Thyroid gland (tissue), 4 donors: ENCODE measurements around the gene NFIA. TPM values are rescaled to one million over a fixed set of nuclear protein-coding genes. Genes with fewer than 3 reads are reported as not detected.

Source experiments
- DNase-seq, 2 donors: peaks; one replicate each; pipeline ENCODE4 v3.0.0-alpha.2; 2019
- H3K27ac ChIP-seq, 3 donors: fragments of 200-600 bp; sonication (generic); 1 replicate in 2 of 3; 2 replicates in 1 of 3; pipeline ENCODE4 v1.5.1; 2016 to 2019; ENCODE audit warnings: mild to moderate bottlenecking in 1 of 3, moderate library complexity in 1 of 3
- H3K27me3 ChIP-seq: fragments of 200-600 bp; sonication (generic); one replicate; pipeline ENCODE4 v1.5.1; 2019
- H3K36me3 ChIP-seq, 2 donors: fragments of 200-600 bp; sonication (generic); one replicate each; pipeline ENCODE4 v1.5.1; 2016 to 2019
- H3K4me1 ChIP-seq, 2 donors: fragments of 200-600 bp; sonication (generic); one replicate each; pipeline ENCODE4 v1.5.1; 2017 to 2019
- H3K4me3 ChIP-seq, 3 donors: fragments of 200-600 bp; sonication (generic); replicated peaks in 1 of 3; 1 replicate in 2 of 3; 2 replicates in 1 of 3; pipeline ENCODE4 v1.5.1; 2016; ENCODE audit warnings: mild to moderate bottlenecking in 1 of 3
- H3K9me3 ChIP-seq: fragments of 200-600 bp; sonication (generic); one replicate; pipeline ENCODE4 v1.5.1; 2017
- POLR2A ChIP-seq, 2 donors: fragments of 450-650 bp; IDR thresholded peaks; one replicate each; pipeline ENCODE4 v1.6.1; 2017; ENCODE audit warnings: antibody characterized with exemption in 2 of 2, mild to moderate bottlenecking in 2 of 2, moderate library complexity in 1 of 2
- WGBS, 2 donors: methylation state at CpG; one replicate each; pipeline ENCODE4 v1.1.5; 2017; 5-methylcytosine and 5-hydroxymethylcytosine counted together
- intact Hi-C: fragments of 100-400 bp; cut with DNase I; formaldehyde crosslinking; loops from one replicate; pipeline ENCODE4 v1.15.1; 2023
- total RNA-seq, 4 donors: library from RNA; depleted of rRNA; stranded (reverse); fragments of >200 nt; gene quantifications; one replicate each; pipeline ENCODE4 v1.2.3, GENCODE V29; 2016
- TF ChIP-seq, protein P1 (sequence below), 6 experiments: fragments of 200-600 bp in 3 of 6; fragments of 450-650 bp in 3 of 6; sonication (generic) in 3 of 6; IDR thresholded peaks; one replicate each; pipeline ENCODE4 v1.5.1; 2016 to 2019; ENCODE audit warnings: antibody characterized with exemption in 6 of 6, mild to moderate bottlenecking in 2 of 6, inconsistent platforms in 1 of 6, moderate library complexity in 1 of 6

NFIA gene
- total RNA-seq, 4 donors from 2014 or later: 105 to 149 (median 118) TPM

GRCh38 chr1:61101536-61101935 lies 19.2 kb downstream of the NFIA start:
- no peaks in the 10 kb centered on the region for H3K27me3 ChIP-seq
- H3K4me1 ChIP-seq: peaks cover 44 to 55% of the 10 kb centered on the region in 2 donors

DNA sequence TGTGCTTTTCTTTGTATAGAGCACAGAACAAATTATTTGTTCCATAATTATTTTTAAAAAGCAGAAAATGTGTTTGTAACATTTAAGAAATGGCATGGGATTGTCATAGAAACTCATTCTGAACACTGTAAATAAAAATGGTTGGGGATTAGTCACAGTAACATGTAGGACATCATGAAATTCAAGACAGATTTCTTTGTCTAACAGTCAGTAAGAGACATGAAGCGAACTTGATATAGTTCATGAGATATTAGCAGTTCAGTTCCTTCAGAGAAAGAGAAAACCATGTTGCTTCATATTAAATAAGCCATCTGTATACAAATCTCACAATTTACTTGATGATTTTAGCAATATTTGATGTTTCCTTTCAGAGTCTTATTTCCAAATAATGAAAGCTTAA lies 19.7 kb downstream of the NFIA start:
- WGBS, 2 donors: 71 to 80% methylated on average over 1 of the region's 1 CpG

More at GRCh38 chr1:61101536-61101935, 19.2 kb downstream of the NFIA start:
- Histone ChIP-seq H3K9me3 (no peaks in the 10 kb centered on the region), H3K4me3 (no peak overlapping the region), H3K27ac (peak overlapping the region; percentile 6 to 8 (median 6)), H3K36me3 (no peaks in the 10 kb centered on the region)
- TF ChIP-seq POLR2A (IDR thresholded peaks at IDR 0.05): no peak
- TF ChIP-seq, protein P1, sequence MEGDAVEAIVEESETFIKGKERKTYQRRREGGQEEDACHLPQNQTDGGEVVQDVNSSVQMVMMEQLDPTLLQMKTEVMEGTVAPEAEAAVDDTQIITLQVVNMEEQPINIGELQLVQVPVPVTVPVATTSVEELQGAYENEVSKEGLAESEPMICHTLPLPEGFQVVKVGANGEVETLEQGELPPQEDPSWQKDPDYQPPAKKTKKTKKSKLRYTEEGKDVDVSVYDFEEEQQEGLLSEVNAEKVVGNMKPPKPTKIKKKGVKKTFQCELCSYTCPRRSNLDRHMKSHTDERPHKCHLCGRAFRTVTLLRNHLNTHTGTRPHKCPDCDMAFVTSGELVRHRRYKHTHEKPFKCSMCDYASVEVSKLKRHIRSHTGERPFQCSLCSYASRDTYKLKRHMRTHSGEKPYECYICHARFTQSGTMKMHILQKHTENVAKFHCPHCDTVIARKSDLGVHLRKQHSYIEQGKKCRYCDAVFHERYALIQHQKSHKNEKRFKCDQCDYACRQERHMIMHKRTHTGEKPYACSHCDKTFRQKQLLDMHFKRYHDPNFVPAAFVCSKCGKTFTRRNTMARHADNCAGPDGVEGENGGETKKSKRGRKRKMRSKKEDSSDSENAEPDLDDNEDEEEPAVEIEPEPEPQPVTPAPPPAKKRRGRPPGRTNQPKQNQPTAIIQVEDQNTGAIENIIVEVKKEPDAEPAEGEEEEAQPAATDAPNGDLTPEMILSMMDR (IDR thresholded peaks at IDR 0.05): no peak
- no peak for DNase-seq
- intact Hi-C loops: no loop called here
- 64 to 81% methylated on average over 5 of the region's 5 CpGs for WGBS, 2 donors

DNA sequence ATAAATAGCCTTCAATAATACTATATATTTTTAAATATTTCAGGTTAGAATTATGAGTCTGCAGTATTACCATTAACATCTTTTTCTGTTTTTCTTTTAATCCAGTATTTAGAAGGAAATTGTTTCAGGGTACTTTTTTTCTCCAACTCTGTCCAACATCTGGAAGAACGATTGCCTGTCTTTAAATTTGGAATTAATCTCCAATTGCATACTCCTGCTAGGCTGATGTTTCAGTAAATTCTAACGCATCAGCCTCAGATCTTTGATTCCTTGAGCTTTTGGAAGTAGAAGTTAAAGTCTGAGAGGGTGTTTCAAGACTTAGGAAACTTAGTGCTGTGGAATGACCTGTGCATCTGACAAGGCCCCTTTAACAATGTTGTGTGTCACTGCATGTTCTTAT lies 20.3 kb downstream of the NFIA start:
- Histone ChIP-seq H3K9me3 (no peaks in the 10 kb centered on the region), H3K36me3 (no peaks in the 10 kb centered on the region), H3K27me3 (no peaks in the 10 kb centered on the region), H3K4me3 (no peak overlapping the region), H3K27ac (peak overlapping the region in 2 of 3 donors; percentile 3 to 6), H3K4me1 (peaks cover 39 to 48% of the 10 kb centered on the region in 2 donors)
- DNase-seq: no peak
- 67 to 76% methylated on average over 2 of the region's 2 CpGs for WGBS, 2 donors
- TF ChIP-seq POLR2A (IDR thresholded peaks at IDR 0.05): no peak
- TF ChIP-seq, protein P1 (IDR thresholded peaks at IDR 0.05): no peak
- intact Hi-C loops: no loop called here

More for the DNA sequence above, 19.7 kb downstream of the NFIA start:
- Histone ChIP-seq H3K4me1 (peaks cover 43 to 54% of the 10 kb centered on the region in 2 donors), H3K27ac (peak overlapping the region; percentile 6 to 28 (median 6)), H3K27me3 (no peaks in the 10 kb centered on the region), H3K4me3 (no peak overlapping the region), H3K36me3 (no peaks in the 10 kb centered on the region), H3K9me3 (no peaks in the 10 kb centered on the region)
- intact Hi-C loops: no loop called here
- no peak for DNase-seq
- TF ChIP-seq, protein P1 (IDR thresholded peaks at IDR 0.05): no peak
- TF ChIP-seq POLR2A (IDR thresholded peaks at IDR 0.05): no peak

- WGBS, 2 donors: 71 to 76% methylated on average over 3 of the region's 3 CpGs
- peaks cover 30 to 39% of the 10 kb centered on the region in 2 donors for H3K4me1 ChIP-seq
- TF ChIP-seq, protein P1 (IDR thresholded peaks at IDR 0.05): no peak
- no peak for TF ChIP-seq POLR2A (IDR thresholded peaks at IDR 0.05)
- no peaks in the 10 kb centered on the region for H3K27me3 ChIP-seq
- H3K4me3 ChIP-seq: no peak overlapping the region
- no peaks in the 10 kb centered on the region for H3K9me3 ChIP-seq
- intact Hi-C loops: no loop called here
- DNase-seq: no peak
- H3K27ac ChIP-seq: no peak overlapping the region
- no peaks in the 10 kb centered on the region for H3K36me3 ChIP-seq
These were observed 21.9 kb downstream of the NFIA start for GRCh38 chr1:61104220-61104671.

GRCh38 chr1:61107638-61108037 lies 25.3 kb downstream of the NFIA start:
- Histone ChIP-seq H3K36me3 (no peaks in the 10 kb centered on the region), H3K4me3 (no peak overlapping the region), H3K4me1 (peaks cover 29 to 45% of the 10 kb centered on the region in 2 donors), H3K27ac (no peak overlapping the region), H3K27me3 (no peaks in the 10 kb centered on the region), H3K9me3 (no peaks in the 10 kb centered on the region)
- TF ChIP-seq, protein P1 (IDR thresholded peaks at IDR 0.05): no peak
- no peak for TF ChIP-seq POLR2A (IDR thresholded peaks at IDR 0.05)
- intact Hi-C loops: no loop called here
- DNase-seq: no peak
- 95 to 99% methylated on average over 1 of the region's 1 CpG for WGBS, 2 donors
